Naive B cell (primary cell): ENCODE data around the gene STUM. TPM values are rescaled to one million over a fixed set of nuclear protein-coding genes. Genes with fewer than 3 reads are reported as not detected.
A peak's percentile ranks its signal among the peaks of the same experiment; 100 is the strongest.

Source experiments
- ATAC-seq, 2 donors: fragments of 150-1000 bp; cut with Tn5 transposase; 2 replicates each; pipeline ENCODE4 v1.10.0; 2021; ENCODE audit warnings: low read depth in 2 of 2, mild to moderate bottlenecking in 2 of 2, moderate library complexity in 2 of 2
- DNase-seq: peaks from one replicate; pipeline ENCODE4 v3.0.0; 2022
- H3K27ac Mint-ChIP-seq, 6 donors: one replicate each; pipeline ENCODE4 v1.8.0; 2020 to 2022; ENCODE audit warnings: mild to moderate bottlenecking in 6 of 6, mixed read lengths in 6 of 6, moderate library complexity in 5 of 6, inconsistent platforms in 2 of 6
- H3K27me3 Mint-ChIP-seq, 3 donors: one replicate each; pipeline ENCODE4 v1.8.0; 2021 to 2022; ENCODE audit warnings: mixed read lengths in 3 of 3, mild to moderate bottlenecking in 1 of 3
- H3K36me3 Mint-ChIP-seq, 2 donors: one replicate each; pipeline ENCODE4 v1.8.0; 2020 to 2022; ENCODE audit warnings: mixed read lengths in 2 of 2, inconsistent platforms in 1 of 2, mild to moderate bottlenecking in 1 of 2
- H3K4me1 Mint-ChIP-seq, 3 donors: one replicate each; pipeline ENCODE4 v1.8.0; 2020 to 2022; ENCODE audit warnings: mixed read lengths in 3 of 3, inconsistent platforms in 1 of 3, mild to moderate bottlenecking in 1 of 3, moderate library complexity in 1 of 3
- H3K4me3 Mint-ChIP-seq, 8 donors: one replicate each; pipeline ENCODE4 v1.8.0; 2020 to 2022; ENCODE audit warnings: mild to moderate bottlenecking in 8 of 8, mixed read lengths in 8 of 8, moderate library complexity in 8 of 8, inconsistent platforms in 2 of 8
- H3K9me3 Mint-ChIP-seq, 7 donors: one replicate each; pipeline ENCODE4 v1.8.0; 2020 to 2022; ENCODE audit warnings: mixed read lengths in 7 of 7, mild to moderate bottlenecking in 5 of 7, inconsistent platforms in 2 of 7, moderate library complexity in 1 of 7
- polyA plus RNA-seq, 6 donors: library from polyadenylated mRNA; unstranded; fragments of 300-500 nt; fragmentation: Illumina TruSeq; gene quantifications; one replicate each; pipeline ENCODE4 v1.2.3, GENCODE V29; 2021; ENCODE audit warnings: low read depth in 6 of 6

Gene STUM
- polyA plus RNA-seq, 6 donors from 2014 or later = 0.04 TPM; not detected in 5

- H3K27me3 Mint-ChIP-seq = peaks cover 42 to 53% (median 42%) of the 10 kb centered on the region in 3 donors
- DNase-seq (no peak), ATAC-seq (no peak)
- H3K4me1 Mint-ChIP-seq = peaks cover 9 to 16% (median 13%) of the 10 kb centered on the region in 3 donors
- H3K9me3 Mint-ChIP-seq = peaks cover 0 to 9% (median 0%) of the 10 kb centered on the region in 7 donors
- no peak overlapping the region for H3K27ac Mint-ChIP-seq
- no peak overlapping the region for H3K4me3 Mint-ChIP-seq
- H3K36me3 Mint-ChIP-seq = peaks cover 0 to 3% of the 10 kb centered on the region in 2 donors
Measured at GRCh38 chr1:226553924-226554282, 5.3 kb downstream of the STUM start.

GRCh38 chr1:226555092-226555491, 6.5 kb downstream of the STUM start:
- DNase-seq (no peak), ATAC-seq (no peak)
- Mint-ChIP-seq H3K36me3 (peaks cover 0 to 3% of the 10 kb centered on the region in 2 donors), H3K4me3 (no peak overlapping the region), H3K27ac (no peak overlapping the region), H3K4me1 (peaks cover 2 to 7% (median 7%) of the 10 kb centered on the region in 3 donors), H3K9me3 (peaks cover 0 to 9% (median 0%) of the 10 kb centered on the region in 7 donors), H3K27me3 (peaks cover 37 to 44% (median 39%) of the 10 kb centered on the region in 3 donors)

- Mint-ChIP-seq H3K27me3 (peaks cover 21 to 42% (median 24%) of the 10 kb centered on the region in 3 donors), H3K36me3 (peaks cover 0 to 3% of the 10 kb centered on the region in 2 donors), H3K27ac (no peak overlapping the region), H3K9me3 (peaks cover 0 to 9% (median 0%) of the 10 kb centered on the region in 7 donors), H3K4me1 (no peaks in the 10 kb centered on the region), H3K4me3 (no peak overlapping the region)
- no peak for ATAC-seq
- no peak for DNase-seq
Measured at GRCh38 chr1:226557424-226557823, 8.9 kb downstream of the STUM start.

GRCh38 chr1:226558036-226558650, 9.6 kb downstream of the STUM start:
- peaks cover 0 to 3% of the 10 kb centered on the region in 2 donors for H3K36me3 Mint-ChIP-seq
- peaks cover 17 to 36% (median 21%) of the 10 kb centered on the region in 3 donors for H3K27me3 Mint-ChIP-seq
- DNase-seq (no peak), ATAC-seq (no peak)
- peaks cover 0 to 9% (median 0%) of the 10 kb centered on the region in 7 donors for H3K9me3 Mint-ChIP-seq
- no peak overlapping the region for H3K4me3 Mint-ChIP-seq
- no peaks in the 10 kb centered on the region for H3K4me1 Mint-ChIP-seq
- no peak overlapping the region for H3K27ac Mint-ChIP-seq

GRCh38 chr1:226560243-226560642, 11.7 kb downstream of the STUM start:
- Mint-ChIP-seq H3K36me3 (peaks cover 0 to 3% of the 10 kb centered on the region in 2 donors), H3K27me3 (peaks cover 7 to 21% (median 11%) of the 10 kb centered on the region in 3 donors), H3K27ac (peak overlapping the region in 2 of 6 donors; percentile 5 to 12), H3K4me3 (no peak overlapping the region), H3K4me1 (no peaks in the 10 kb centered on the region), H3K9me3 (peaks cover 0 to 9% (median 0%) of the 10 kb centered on the region in 7 donors)
- ATAC-seq = no peak
- DNase-seq = no peak

GRCh38 chr1:226562989-226563388, 14.4 kb downstream of the STUM start:
- no peaks in the 10 kb centered on the region for H3K9me3 Mint-ChIP-seq
- H3K27ac Mint-ChIP-seq = no peak overlapping the region
- H3K4me1 Mint-ChIP-seq = no peaks in the 10 kb centered on the region
- ATAC-seq = no peak
- H3K4me3 Mint-ChIP-seq = no peak overlapping the region
- no peak for DNase-seq
- peaks cover 16 to 30% (median 27%) of the 10 kb centered on the region in 3 donors for H3K27me3 Mint-ChIP-seq
- no peaks in the 10 kb centered on the region for H3K36me3 Mint-ChIP-seq

GRCh38 chr1:226563666-226564065, 15.1 kb downstream of the STUM start:
- H3K27me3 Mint-ChIP-seq = peaks cover 16 to 32% (median 27%) of the 10 kb centered on the region in 3 donors
- ATAC-seq (no peak), DNase-seq (no peak)
- no peaks in the 10 kb centered on the region for H3K9me3 Mint-ChIP-seq
- no peak overlapping the region for H3K4me3 Mint-ChIP-seq
- no peaks in the 10 kb centered on the region for H3K36me3 Mint-ChIP-seq
- H3K4me1 Mint-ChIP-seq = no peaks in the 10 kb centered on the region
- no peak overlapping the region for H3K27ac Mint-ChIP-seq

GRCh38 chr1:226565476-226565875, 16.9 kb downstream of the STUM start:
- H3K4me3 Mint-ChIP-seq = no peak overlapping the region
- peaks cover 16 to 32% (median 25%) of the 10 kb centered on the region in 3 donors for H3K27me3 Mint-ChIP-seq
- no peak overlapping the region for H3K27ac Mint-ChIP-seq
- DNase-seq (no peak), ATAC-seq (no peak)
- H3K9me3 Mint-ChIP-seq = no peaks in the 10 kb centered on the region
- H3K4me1 Mint-ChIP-seq = peaks cover 3 to 8% (median 8%) of the 10 kb centered on the region in 3 donors
- no peaks in the 10 kb centered on the region for H3K36me3 Mint-ChIP-seq

- no peak for ATAC-seq
- Mint-ChIP-seq H3K9me3 (no peaks in the 10 kb centered on the region), H3K27ac (no peak overlapping the region), H3K36me3 (no peaks in the 10 kb centered on the region), H3K27me3 (peaks cover 13 to 32% (median 18%) of the 10 kb centered on the region in 3 donors), H3K4me1 (peaks cover 3 to 8% (median 8%) of the 10 kb centered on the region in 3 donors), H3K4me3 (no peak overlapping the region)
- DNase-seq = no peak
Measured at GRCh38 chr1:226566234-226566633, 17.7 kb downstream of the STUM start.

- no peak overlapping the region for H3K4me3 Mint-ChIP-seq
- no peak overlapping the region for H3K27ac Mint-ChIP-seq
- ATAC-seq (no peak), DNase-seq (no peak)
- H3K27me3 Mint-ChIP-seq = peaks cover 13 to 32% (median 16%) of the 10 kb centered on the region in 3 donors
- no peaks in the 10 kb centered on the region for H3K36me3 Mint-ChIP-seq
- H3K9me3 Mint-ChIP-seq = no peaks in the 10 kb centered on the region
- H3K4me1 Mint-ChIP-seq = peaks cover 3 to 8% (median 8%) of the 10 kb centered on the region in 3 donors
Measured at GRCh38 chr1:226566760-226567159, 18.2 kb downstream of the STUM start.

GRCh38 chr1:226568077-226568831, 19.7 kb downstream of the STUM start:
- H3K4me1 Mint-ChIP-seq = peaks cover 3 to 9% (median 8%) of the 10 kb centered on the region in 3 donors
- no peak overlapping the region for H3K27ac Mint-ChIP-seq
- H3K4me3 Mint-ChIP-seq = no peak overlapping the region
- DNase-seq = no peak
- no peak for ATAC-seq
- no peaks in the 10 kb centered on the region for H3K36me3 Mint-ChIP-seq
- H3K27me3 Mint-ChIP-seq = peaks cover 13 to 32% (median 16%) of the 10 kb centered on the region in 3 donors
- no peaks in the 10 kb centered on the region for H3K9me3 Mint-ChIP-seq

GRCh38 chr1:226568975-226569741, 20.6 kb downstream of the STUM start:
- peak overlapping the region in 1 of 6 donors; percentile 14 for H3K27ac Mint-ChIP-seq
- ATAC-seq (no peak), DNase-seq (no peak)
- H3K36me3 Mint-ChIP-seq = no peaks in the 10 kb centered on the region
- H3K4me1 Mint-ChIP-seq = peaks cover 3 to 9% (median 8%) of the 10 kb centered on the region in 3 donors
- H3K4me3 Mint-ChIP-seq = no peak overlapping the region
- peaks cover 13 to 32% (median 16%) of the 10 kb centered on the region in 3 donors for H3K27me3 Mint-ChIP-seq
- H3K9me3 Mint-ChIP-seq = no peaks in the 10 kb centered on the region

GRCh38 chr1:226569879-226570547, 21.4 kb downstream of the STUM start:
- H3K27ac Mint-ChIP-seq = peak overlapping the region in 1 of 6 donors; percentile 39
- H3K27me3 Mint-ChIP-seq = peaks cover 13 to 28% (median 13%) of the 10 kb centered on the region in 3 donors
- H3K9me3 Mint-ChIP-seq = no peaks in the 10 kb centered on the region
- H3K4me1 Mint-ChIP-seq = peaks cover 3 to 9% (median 8%) of the 10 kb centered on the region in 3 donors
- ATAC-seq (peak; percentile 78 to 86), DNase-seq (peak; percentile 18)
- H3K36me3 Mint-ChIP-seq = no peaks in the 10 kb centered on the region
- H3K4me3 Mint-ChIP-seq = no peak overlapping the region
